Measurements from ENCODE around the gene ADAP1. TPM values are rescaled to one million over a fixed set of nuclear protein-coding genes. Genes with fewer than 3 reads are reported as not detected.

The ADAP1 gene
- total and polyA plus RNA-seq, 2 donors from 2014 or later, result 36.4 to 48.2 TPM

DNA sequence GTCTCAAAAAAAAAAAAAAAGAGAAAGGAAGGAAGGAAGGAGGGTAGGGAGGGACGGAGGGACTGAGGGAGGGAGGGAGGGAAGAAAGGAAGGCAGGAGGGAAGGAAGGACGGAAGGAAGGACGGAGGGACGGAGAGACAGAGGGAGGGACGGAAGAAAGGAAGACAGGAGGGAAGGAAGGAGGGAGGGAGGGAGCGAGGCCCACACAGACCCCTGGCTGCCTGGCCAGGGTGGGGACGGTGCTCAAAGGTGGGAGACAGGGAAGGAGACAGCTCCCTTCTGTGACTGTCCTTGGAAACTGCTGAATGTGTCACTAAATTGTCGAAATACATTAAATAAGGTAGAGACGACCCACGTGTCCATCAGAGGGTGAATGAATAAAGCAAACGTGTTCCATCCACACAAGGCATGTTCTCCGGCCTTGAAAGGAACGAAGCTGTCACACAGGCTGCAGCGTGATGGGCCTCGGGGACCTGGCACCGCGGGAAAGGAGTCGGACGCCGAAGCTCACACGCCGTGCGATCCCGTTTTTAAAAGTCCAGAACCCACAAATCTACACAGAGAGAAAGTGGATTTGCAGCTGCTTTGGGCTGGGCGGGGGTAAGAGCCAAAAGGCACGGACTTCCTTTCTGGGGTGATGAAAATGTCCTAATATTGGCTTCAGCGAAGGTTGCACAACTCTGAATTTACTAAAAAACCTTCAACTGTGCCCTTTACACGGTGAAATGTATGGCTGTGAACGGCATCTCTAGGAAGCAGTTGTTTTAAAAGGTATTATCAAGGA is 23.3 kb downstream of the ADAP1 start:
- no peaks in the 10 kb centered on the region for H3K9me3 ChIP-seq (ENCODE audit: control insufficient read depth in 2 of 3, insufficient read depth in 1 of 3, low read length in 3 of 3)
- no peak for FAIRE-seq
- TF ChIP-seq, protein P1, sequence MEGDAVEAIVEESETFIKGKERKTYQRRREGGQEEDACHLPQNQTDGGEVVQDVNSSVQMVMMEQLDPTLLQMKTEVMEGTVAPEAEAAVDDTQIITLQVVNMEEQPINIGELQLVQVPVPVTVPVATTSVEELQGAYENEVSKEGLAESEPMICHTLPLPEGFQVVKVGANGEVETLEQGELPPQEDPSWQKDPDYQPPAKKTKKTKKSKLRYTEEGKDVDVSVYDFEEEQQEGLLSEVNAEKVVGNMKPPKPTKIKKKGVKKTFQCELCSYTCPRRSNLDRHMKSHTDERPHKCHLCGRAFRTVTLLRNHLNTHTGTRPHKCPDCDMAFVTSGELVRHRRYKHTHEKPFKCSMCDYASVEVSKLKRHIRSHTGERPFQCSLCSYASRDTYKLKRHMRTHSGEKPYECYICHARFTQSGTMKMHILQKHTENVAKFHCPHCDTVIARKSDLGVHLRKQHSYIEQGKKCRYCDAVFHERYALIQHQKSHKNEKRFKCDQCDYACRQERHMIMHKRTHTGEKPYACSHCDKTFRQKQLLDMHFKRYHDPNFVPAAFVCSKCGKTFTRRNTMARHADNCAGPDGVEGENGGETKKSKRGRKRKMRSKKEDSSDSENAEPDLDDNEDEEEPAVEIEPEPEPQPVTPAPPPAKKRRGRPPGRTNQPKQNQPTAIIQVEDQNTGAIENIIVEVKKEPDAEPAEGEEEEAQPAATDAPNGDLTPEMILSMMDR (IDR thresholded peaks at IDR 0.05; ENCODE audit: borderline replicate concordance, extremely low read depth, insufficient read depth), result no peak
- H3K9ac ChIP-seq (ENCODE audit: low read length in 3 of 3), result no peak overlapping the region
- H3K4me1 ChIP-seq (ENCODE audit: control insufficient read depth in 2 of 3, insufficient read depth in 2 of 3, low read depth in 1 of 3, low read length in 3 of 3), result peaks cover 0 to 2% (median 0%) of the 10 kb centered on the region in 3 donors
- no peaks in the 10 kb centered on the region for H3K36me3 ChIP-seq (ENCODE audit: control insufficient read depth in 2 of 3, insufficient read depth in 3 of 3, low read length in 3 of 3)
- no peaks in the 10 kb centered on the region for H3K27me3 ChIP-seq (ENCODE audit: control insufficient read depth, insufficient read depth, low read length)
- H3K27ac ChIP-seq (ENCODE audit: low read depth in 2 of 2, low read length in 2 of 2), result no peak overlapping the region
- peak in 1 of 5 donors; percentile 48 for DNase-seq
- no peak overlapping the region for H3K4me3 ChIP-seq (ENCODE audit: low read length in 3 of 3)
- intact Hi-C loops (cut with DNase I), result no loop called here

DNA sequence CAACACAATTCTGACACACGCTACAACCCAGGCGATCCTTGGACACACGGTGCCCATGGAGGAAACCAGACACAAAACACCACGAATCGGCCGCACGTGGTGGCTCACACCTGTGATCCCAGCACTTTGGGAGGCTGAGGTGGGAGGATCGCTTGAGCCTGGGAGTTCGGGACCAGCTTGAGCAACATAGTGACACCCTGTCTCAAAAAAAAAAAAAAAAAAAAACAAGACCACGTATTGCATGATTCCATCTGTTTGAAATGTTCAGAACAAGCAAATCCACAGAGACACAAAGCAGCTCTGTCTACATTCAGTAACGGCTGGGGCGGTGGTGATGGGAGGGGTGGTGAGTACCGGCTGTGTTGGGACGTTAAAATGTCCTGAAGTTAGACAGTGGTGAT is 25.2 kb downstream of the ADAP1 start:
- H3K36me3 ChIP-seq (ENCODE audit: control insufficient read depth in 2 of 3, insufficient read depth in 3 of 3, low read length in 3 of 3), result no peaks in the 10 kb centered on the region
- peaks cover 0 to 2% (median 0%) of the 10 kb centered on the region in 3 donors for H3K4me1 ChIP-seq (ENCODE audit: control insufficient read depth in 2 of 3, insufficient read depth in 2 of 3, low read depth in 1 of 3, low read length in 3 of 3)
- peak in 1 of 5 donors; percentile 32 for DNase-seq
- no peaks in the 10 kb centered on the region for H3K9me3 ChIP-seq (ENCODE audit: control insufficient read depth in 2 of 3, insufficient read depth in 1 of 3, low read length in 3 of 3)
- no peaks in the 10 kb centered on the region for H3K27me3 ChIP-seq (ENCODE audit: control insufficient read depth, insufficient read depth, low read length)
- TF ChIP-seq, protein P1 (IDR thresholded peaks at IDR 0.05; ENCODE audit: borderline replicate concordance, extremely low read depth, insufficient read depth), result no peak
- intact Hi-C loops (cut with DNase I), result no loop called here
- H3K27ac ChIP-seq (ENCODE audit: low read depth in 2 of 2, low read length in 2 of 2), result no peak overlapping the region
- no peak overlapping the region for H3K9ac ChIP-seq (ENCODE audit: low read length in 3 of 3)
- H3K4me3 ChIP-seq (ENCODE audit: low read length in 3 of 3), result no peak overlapping the region
- FAIRE-seq, result no peak

DNA sequence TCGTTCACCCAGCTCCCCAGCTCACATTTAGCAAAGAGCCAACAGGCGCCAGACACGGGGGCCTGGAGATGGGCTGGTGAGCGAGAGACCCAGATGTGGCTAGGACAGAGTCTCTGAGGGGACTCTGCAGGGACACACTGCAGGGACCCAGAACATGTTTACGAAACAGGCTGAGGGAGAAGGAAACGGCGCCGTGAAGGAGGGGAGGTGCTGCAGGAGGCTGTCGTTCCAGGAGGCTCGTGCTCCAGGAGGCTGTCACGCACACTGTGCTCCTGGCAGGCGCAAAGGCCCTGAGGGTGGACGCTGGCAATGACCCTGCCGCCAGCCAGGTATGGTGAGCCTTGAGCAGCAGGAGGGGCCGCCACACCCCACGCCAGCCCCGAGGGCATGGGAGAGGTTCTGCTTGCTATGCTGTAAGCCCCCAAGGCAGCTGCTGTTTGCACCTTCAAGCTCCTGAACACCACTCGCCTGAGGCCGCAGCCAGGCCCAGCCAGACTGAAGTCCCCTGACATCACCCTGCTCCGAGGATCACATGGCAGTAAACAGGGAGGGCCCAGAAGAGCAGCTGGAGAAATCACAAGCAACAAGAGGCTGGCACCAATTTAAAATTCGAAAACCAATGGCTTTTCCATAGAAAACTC is 27.3 kb downstream of the ADAP1 start:
- FAIRE-seq (no peak), DNase-seq (peak in 2 of 5 donors; percentile 59 to 78)
- peak overlapping the region in 1 of 2 donors; percentile 22 for H3K27ac ChIP-seq (ENCODE audit: low read depth in 2 of 2, low read length in 2 of 2)
- peaks cover 0 to 7% (median 0%) of the 10 kb centered on the region in 3 donors for H3K4me1 ChIP-seq (ENCODE audit: control insufficient read depth in 2 of 3, insufficient read depth in 2 of 3, low read depth in 1 of 3, low read length in 3 of 3)
- H3K9ac ChIP-seq (ENCODE audit: low read length in 3 of 3), result no peak overlapping the region
- no peak overlapping the region for H3K4me3 ChIP-seq (ENCODE audit: low read length in 3 of 3)
- H3K36me3 ChIP-seq (ENCODE audit: control insufficient read depth in 2 of 3, insufficient read depth in 3 of 3, low read length in 3 of 3), result no peaks in the 10 kb centered on the region
- TF ChIP-seq, protein P1 (IDR thresholded peaks at IDR 0.05; ENCODE audit: borderline replicate concordance, extremely low read depth, insufficient read depth), result no peak
- intact Hi-C loops (cut with DNase I), result no loop called here
- no peaks in the 10 kb centered on the region for H3K27me3 ChIP-seq (ENCODE audit: control insufficient read depth, insufficient read depth, low read length)
- H3K9me3 ChIP-seq (ENCODE audit: control insufficient read depth in 2 of 3, insufficient read depth in 1 of 3, low read length in 3 of 3), result no peaks in the 10 kb centered on the region
